Posterior cingulate gyrus (tissue), 11 donors: ENCODE measurements around the gene PER2.

ENCODE experiments used
- DNase-seq, 10 donors: peaks; one replicate each; pipeline versions ENCODE4 v3.0.0 to v3.0.0-alpha.2; 2020 to 2021; ENCODE audit warnings: mixed read lengths in 3 of 10
- intact Hi-C: fragments of 100-400 bp; cut with DNase I; formaldehyde crosslinking; loops from one replicate; pipeline ENCODE4 v1.15.1; 2023

Gene PER2

GRCh38 chr2:238255151-238255551, 33.3 kb downstream of the PER2 start:
- intact Hi-C loops, result no loop called here
- DNase-seq, result peak in 3 of 10 donors; percentile 17 to 78 (median 56)

GRCh38 chr2:238254095-238254723, 34.2 kb downstream of the PER2 start:
- DNase-seq, result peak in 3 of 10 donors; percentile 5 to 48 (median 36)
- intact Hi-C loops, result no loop called here

GRCh38 chr2:238252766-238253630, 35.4 kb downstream of the PER2 start:
- DNase-seq, result peak in 3 of 10 donors; percentile 47 to 80 (median 75)
- intact Hi-C loops, result no loop called here

DNA sequence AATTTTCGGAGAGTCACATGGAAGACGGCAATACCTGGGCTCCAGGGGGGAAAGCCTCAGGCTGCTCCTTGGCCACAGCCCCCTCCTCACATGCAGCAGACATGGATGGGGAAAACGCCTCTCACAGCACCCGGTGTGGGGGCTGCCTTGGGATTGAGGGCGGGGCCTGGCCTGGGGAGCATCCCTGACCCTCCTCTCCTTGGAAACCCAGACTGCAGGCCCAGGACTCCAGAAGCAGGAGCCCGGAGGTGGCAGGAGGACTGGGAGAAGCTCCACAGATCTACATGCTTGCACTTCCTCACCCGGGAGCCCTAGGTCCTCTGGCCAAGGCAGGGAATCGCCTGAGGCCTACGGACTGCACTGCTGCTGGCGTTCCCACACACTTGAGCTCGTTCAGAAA, 36.4 kb downstream of the PER2 start:
- intact Hi-C loops, result no loop called here

DNA sequence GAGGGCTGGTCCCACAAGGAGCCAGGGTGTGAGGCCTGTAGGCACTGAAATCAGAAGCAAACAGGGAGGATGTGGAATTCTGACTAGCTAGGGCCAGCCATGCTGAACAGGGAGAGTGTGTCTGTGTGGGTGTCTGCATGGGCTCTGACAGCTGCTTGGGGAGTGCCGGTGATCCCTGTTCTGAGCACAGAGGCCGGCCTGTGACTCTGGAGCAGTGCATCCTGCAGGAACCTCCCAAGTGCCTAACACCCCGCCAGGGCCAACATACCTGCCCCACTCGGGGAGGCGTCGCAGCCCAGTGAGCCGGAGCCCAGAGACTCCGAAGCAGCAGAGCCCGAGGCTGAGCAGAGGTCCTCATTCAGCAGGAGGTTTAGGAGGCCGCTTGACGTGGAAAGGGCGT, 37.1 kb downstream of the PER2 start:
- intact Hi-C loops, result no loop called here
- DNase-seq, result peak in 3 of 10 donors; percentile 66 to 79 (median 66)

More for the DNA sequence above, 36.4 kb downstream of the PER2 start:
- peak in 3 of 10 donors; percentile 27 to 41 (median 32) for DNase-seq

DNA sequence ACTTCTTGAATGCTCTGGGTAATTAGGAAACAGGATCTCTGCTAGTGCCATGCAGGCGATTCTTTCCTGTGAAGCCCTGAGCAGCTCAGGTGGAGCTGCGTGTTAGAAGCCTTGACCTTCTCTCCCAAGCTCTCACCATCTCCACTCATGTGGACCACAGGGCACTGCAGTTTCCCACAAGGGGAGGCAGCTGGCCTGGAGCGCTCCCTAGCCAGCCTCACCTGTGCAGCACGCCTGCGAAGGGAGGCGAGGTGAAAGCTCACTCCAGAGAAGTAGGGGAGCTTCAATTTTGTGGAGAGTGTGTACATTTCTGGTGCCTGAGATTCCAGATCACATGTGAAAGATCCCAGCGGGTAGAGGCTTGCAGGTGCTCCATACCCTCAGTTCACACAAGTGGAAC, 37.5 kb downstream of the PER2 start:
- intact Hi-C loops, result no loop called here
- peak in 1 of 10 donors; percentile 30 for DNase-seq

DNA sequence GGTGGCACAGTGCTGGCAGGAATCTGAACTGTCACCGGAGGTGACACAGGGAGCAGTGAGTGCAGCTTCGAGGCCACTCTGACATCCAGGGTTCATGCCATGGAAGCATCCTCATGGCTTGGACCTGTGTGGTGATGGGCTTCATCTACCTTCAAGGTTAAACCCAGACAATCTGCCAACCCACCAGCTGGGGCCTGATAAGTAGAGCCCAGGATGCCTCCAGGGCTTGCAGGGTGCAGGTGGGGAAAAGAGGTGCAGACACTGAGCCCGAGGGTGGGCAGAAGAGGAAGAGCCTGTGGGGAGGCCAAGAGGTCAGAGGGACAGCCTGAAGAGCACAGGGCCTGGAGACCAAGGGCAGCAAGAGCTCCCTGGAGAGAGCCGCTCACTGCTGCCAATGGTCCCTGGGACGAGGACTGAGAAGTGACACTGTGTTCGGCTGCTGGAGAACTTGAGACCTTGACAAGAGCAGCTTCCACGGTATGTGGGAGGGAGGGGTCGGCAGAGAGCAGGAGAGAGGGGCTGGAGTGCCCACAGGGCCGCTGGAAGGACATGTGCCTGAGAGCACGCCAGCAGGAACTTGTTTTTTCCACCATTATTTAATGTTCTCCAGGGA, 40.5 kb downstream of the PER2 start:
- peak in 3 of 10 donors; percentile 25 to 45 (median 29) for DNase-seq
- intact Hi-C loops, result no loop called here

- intact Hi-C loops, result no loop called here
Observed at GRCh38 chr2:238247002-238247822, 41.2 kb downstream of the PER2 start.

GRCh38 chr2:238244151-238244550, 44.3 kb downstream of the PER2 start:
- DNase-seq, result no peak
- intact Hi-C loops, result no loop called here

More at GRCh38 chr2:238247002-238247822, 41.2 kb downstream of the PER2 start:
- peak in 3 of 10 donors; percentile 44 to 58 (median 49) for DNase-seq

- intact Hi-C loops, result no loop called here
- DNase-seq, result peak in 2 of 10 donors; percentile 30 to 42
Observed at GRCh38 chr2:238243496-238244076, 44.8 kb downstream of the PER2 start.

- intact Hi-C loops, result no loop called here
- peak in 2 of 10 donors; percentile 49 to 63 for DNase-seq
Observed at GRCh38 chr2:238242731-238243495, 45.5 kb downstream of the PER2 start.

DNA sequence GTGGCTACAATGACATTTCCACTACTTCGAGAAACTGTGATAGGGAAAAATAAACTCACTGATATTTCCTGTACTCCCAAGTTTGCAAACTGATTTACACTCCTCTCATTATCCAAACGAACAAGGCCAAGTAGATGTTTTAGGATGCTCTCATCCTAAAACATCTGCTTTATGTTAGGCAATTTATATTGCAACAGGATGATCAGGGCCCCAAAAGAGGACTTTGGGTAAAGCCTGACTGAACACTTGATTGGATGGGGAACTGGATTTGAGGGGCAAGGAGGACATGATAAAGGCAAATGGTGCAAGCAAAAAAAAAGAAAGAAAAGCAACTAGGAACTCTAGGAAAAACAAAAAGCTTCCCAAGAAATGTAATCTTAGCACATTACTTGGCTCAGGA, 46.4 kb downstream of the PER2 start:
- no peak for DNase-seq
- intact Hi-C loops, result loop anchor here (2.0 kb wide), 1 partner anchor 39 kb away; the partner anchor contains the start of gene ILKAP

- DNase-seq, result peak in 6 of 10 donors; percentile 28 to 88 (median 62)
- intact Hi-C loops, result loop anchor here (2.0 kb wide), 1 partner anchor 38 kb away; the partner anchor contains the start of gene ILKAP
Observed at GRCh38 chr2:238240757-238241711, 47.4 kb downstream of the PER2 start.

GRCh38 chr2:238239863-238240756, 48.3 kb downstream of the PER2 start, which contains the start of gene HES6:
TSS of gene HES6 (minus strand) at chr2:238240038. CDS start at chr2:238239905, 133 bp downstream.
- intact Hi-C loops, result loop anchor here (2.0 kb wide), 1 partner anchor 37 kb away; the partner anchor contains the start of gene ILKAP
- peak; percentile 75 to 98 (median 88) for DNase-seq

- intact Hi-C loops, result no loop called here
- peak in 1 of 10 donors; percentile 75 for DNase-seq
Observed at GRCh38 chr2:238239543-238239862, 48.9 kb downstream of the PER2 start.

DNA sequence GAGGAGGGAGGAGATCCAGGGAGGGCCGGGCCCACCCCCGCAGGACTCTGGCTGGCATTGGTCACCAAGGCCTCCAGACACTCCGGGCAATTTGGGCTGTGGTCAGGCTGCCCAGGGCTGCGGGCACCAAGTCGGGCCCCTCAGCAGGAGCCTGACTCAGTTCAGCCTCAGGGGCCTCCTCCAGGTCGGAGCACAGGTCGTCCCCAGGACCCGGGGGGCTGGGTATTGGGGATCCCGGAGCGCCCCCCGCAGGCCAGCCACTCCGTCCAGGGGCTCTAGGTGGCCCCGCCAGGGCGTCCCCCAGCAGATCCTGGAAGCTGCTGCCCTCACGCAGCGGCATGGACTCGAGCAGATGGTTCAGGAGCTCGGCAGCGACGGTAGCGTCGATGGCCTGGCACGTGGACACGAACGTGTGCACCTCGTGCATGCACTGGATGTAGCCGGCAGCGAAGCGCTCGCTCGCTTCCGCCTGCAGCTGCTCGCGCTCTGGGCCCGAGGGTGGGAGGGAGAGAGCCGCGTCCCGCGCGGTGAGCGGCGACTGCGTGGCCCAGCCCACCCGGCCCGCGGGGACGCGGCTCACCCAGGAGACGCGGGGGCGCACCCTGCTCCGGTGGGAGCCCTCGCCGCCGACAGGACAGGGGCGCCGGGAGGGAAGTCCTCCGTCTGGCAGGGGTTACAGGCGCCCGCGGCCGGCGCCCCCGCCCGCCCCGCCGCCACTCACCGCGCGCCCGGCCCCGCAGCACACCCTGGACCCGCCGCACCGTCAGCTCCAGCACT, 49.5 kb downstream of the PER2 start:
- intact Hi-C loops, result no loop called here
- DNase-seq, result peak in 6 of 10 donors; percentile 42 to 91 (median 70)
